Subcutaneous adipose tissue (tissue), 4 donors: ENCODE data around the gene CITED2. TPM values are rescaled to one million over a fixed set of nuclear protein-coding genes. Genes with fewer than 3 reads are reported as not detected.

Experiments used
- CTCF ChIP-seq: fragments of 450-650 bp; IDR thresholded peaks from one replicate; pipeline ENCODE4 v1.5.1; 2016; ENCODE audit warnings: low read depth, mild to moderate bottlenecking, control low read depth, antibody characterized with exemption, moderate library complexity
- total RNA-seq, 4 donors: library from RNA; depleted of rRNA; stranded (reverse); fragments of >200 nt; gene quantifications; one replicate each; pipeline ENCODE4 v1.1.0, GENCODE V29; 2016

Gene CITED2
- 100 to 1,000 TPM; 117 to 273 (median 201) TPM for total RNA-seq

GRCh38 chr6:139374357-139375225 is at the start of gene CITED2:
Gene CITED2 (minus strand): TSS chr6:139374648. CDS start chr6:139373944, 704 bp downstream.
- TF ChIP-seq CTCF: no peak

GRCh38 chr6:139423037-139423703 is 48.7 kb upstream of the CITED2 start:
- TF ChIP-seq CTCF: no peak

GRCh38 chr6:139422105-139423036 is 47.9 kb upstream of the CITED2 start:
- TF ChIP-seq CTCF: no peak

DNA sequence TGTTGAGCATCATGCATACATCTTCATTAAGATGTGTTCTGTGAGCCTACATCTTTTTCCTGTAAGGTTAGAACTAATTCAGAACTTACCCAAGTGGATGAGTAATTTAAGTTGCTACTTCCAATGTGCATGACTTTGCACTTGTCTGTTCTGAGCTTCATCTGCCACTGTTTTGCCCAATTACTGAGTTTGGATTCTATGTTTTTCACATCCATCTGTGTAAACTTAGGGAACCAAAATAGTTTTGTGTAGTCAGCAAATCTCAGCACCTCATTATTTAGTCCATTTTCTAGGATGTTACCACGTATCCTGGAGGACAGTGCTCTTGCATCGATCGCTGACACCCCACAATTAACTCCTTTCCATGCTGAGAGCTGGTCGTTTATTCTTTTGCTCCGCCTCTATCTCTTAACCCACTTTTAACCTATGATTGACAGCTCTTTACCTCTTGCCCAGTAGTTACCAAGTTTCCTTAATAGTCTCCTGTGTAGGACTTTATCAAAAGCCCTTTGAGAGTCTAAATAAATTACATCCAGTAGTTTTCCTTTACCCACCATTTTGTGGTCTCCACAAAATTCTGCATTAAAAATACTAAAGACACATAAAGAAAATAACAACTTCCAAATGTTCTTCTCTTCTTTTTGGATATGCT is 44.2 kb upstream of the CITED2 start:
- no peak for TF ChIP-seq CTCF

GRCh38 chr6:139416146-139416545 is 41.7 kb upstream of the CITED2 start:
- no peak for TF ChIP-seq CTCF

DNA sequence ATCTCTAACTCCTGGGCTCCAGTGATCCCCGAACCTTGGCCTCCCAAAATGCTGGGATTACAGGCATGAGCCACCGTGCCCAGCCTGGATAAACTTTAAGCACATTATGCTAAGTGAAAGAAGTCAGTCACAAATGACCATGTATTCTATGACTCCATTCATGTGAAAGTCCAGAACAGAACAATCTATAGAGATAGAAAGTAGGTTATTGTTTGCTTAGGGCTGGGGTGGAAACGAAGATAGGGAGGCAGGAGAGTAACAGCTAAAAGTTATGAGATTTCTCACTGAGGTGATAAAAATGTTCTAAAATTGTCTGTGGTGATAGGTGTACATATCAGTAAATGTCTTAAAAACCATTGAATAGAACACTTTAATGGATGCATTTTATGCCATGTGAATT is 40.9 kb upstream of the CITED2 start:
- no peak for TF ChIP-seq CTCF
